Glutamatergic neuron (in vitro differentiated cells): ENCODE data around the gene TAC1. TPM values are rescaled to one million over a fixed set of nuclear protein-coding genes. Genes with fewer than 3 reads are reported as not detected.

Source experiments
- DNase-seq: peaks from one replicate; pipeline ENCODE4 v3.0.0; 2022
- H3K27ac Mint-ChIP-seq: one replicate; pipeline ENCODE4 v1.8.0; 2020; ENCODE audit warnings: mild to moderate bottlenecking, mixed read lengths, inconsistent platforms; ENCODE audit not compliant: unreplicated experiment
- H3K27me3 Mint-ChIP-seq: one replicate; pipeline ENCODE4 v1.8.0; 2020; ENCODE audit warnings: mild to moderate bottlenecking, moderate library complexity, mixed read lengths, inconsistent platforms; ENCODE audit not compliant: unreplicated experiment
- H3K36me3 Mint-ChIP-seq: one replicate; pipeline ENCODE4 v1.8.0; 2020; ENCODE audit warnings: mild to moderate bottlenecking, mixed read lengths, inconsistent platforms; ENCODE audit not compliant: unreplicated experiment
- H3K4me1 Mint-ChIP-seq: one replicate; pipeline ENCODE4 v1.8.0; 2020; ENCODE audit warnings: mild to moderate bottlenecking, low read depth, mixed read lengths, inconsistent platforms; ENCODE audit not compliant: unreplicated experiment
- H3K4me3 Mint-ChIP-seq: one replicate; pipeline ENCODE4 v1.8.0; 2020; ENCODE audit warnings: mild to moderate bottlenecking, mixed read lengths, inconsistent platforms; ENCODE audit not compliant: unreplicated experiment
- H3K9me3 Mint-ChIP-seq: one replicate; pipeline ENCODE4 v1.8.0; 2020; ENCODE audit warnings: mild to moderate bottlenecking, moderate library complexity, mixed read lengths, inconsistent platforms; ENCODE audit not compliant: unreplicated experiment
- CTCF ChIP-seq: fragments of 200-600 bp; sonication (generic); IDR thresholded peaks from one replicate; pipeline ENCODE4 v1.5.0; 2021; ENCODE audit not compliant: partially characterized antibody, unreplicated experiment
- total RNA-seq: library from RNA; stranded (reverse); fragmentation: NEBNext Ultra II Directional; extraction: Animal tissue kit (Norgen Biotek cat#: 25700); gene quantifications from one replicate; pipeline ENCODE4 v1.2.1, GENCODE V29; 2021; ENCODE audit not compliant: unreplicated experiment

Gene TAC1
- total RNA-seq, 1 donor from 2014 or later = 12.1 TPM

- Mint-ChIP-seq H3K27me3 (no peaks in the 10 kb centered on the region), H3K9me3 (no peaks in the 10 kb centered on the region), H3K4me3 (no peak overlapping the region), H3K4me1 (no peaks in the 10 kb centered on the region), H3K27ac (no peak overlapping the region), H3K36me3 (no peaks in the 10 kb centered on the region)
- no peak for TF ChIP-seq CTCF
- no peak for DNase-seq
Observed at GRCh38 chr7:97722386-97722785, 9.5 kb upstream of the TAC1 start.

- Mint-ChIP-seq H3K4me1 (peaks cover 12% of the 10 kb centered on the region), H3K27ac (peak overlapping the region; percentile 16), H3K36me3 (no peaks in the 10 kb centered on the region), H3K9me3 (peaks cover 6% of the 10 kb centered on the region), H3K27me3 (peaks cover 14% of the 10 kb centered on the region), H3K4me3 (peak overlapping the region; percentile 84)
- no peak for TF ChIP-seq CTCF
- peak; percentile 19 for DNase-seq
Observed at GRCh38 chr7:97732565-97733275, 834 bp downstream of the TAC1 start.

- Mint-ChIP-seq H3K4me3 (peak overlapping the region; percentile 94), H3K36me3 (no peaks in the 10 kb centered on the region), H3K4me1 (peaks cover 12% of the 10 kb centered on the region), H3K9me3 (peaks cover 6% of the 10 kb centered on the region), H3K27me3 (peaks cover 14% of the 10 kb centered on the region), H3K27ac (peak overlapping the region; percentile 75)
- peak; percentile 61 for DNase-seq
- no peak for TF ChIP-seq CTCF
Observed at GRCh38 chr7:97733276-97734161, 1.6 kb downstream of the TAC1 start.

- peaks cover 14% of the 10 kb centered on the region for H3K27me3 Mint-ChIP-seq
- no peak for DNase-seq
- peak overlapping the region; percentile 94 for H3K4me3 Mint-ChIP-seq
- H3K4me1 Mint-ChIP-seq = peaks cover 12% of the 10 kb centered on the region
- TF ChIP-seq CTCF = no peak
- H3K36me3 Mint-ChIP-seq = no peaks in the 10 kb centered on the region
- peaks cover 6% of the 10 kb centered on the region for H3K9me3 Mint-ChIP-seq
- H3K27ac Mint-ChIP-seq = no peak overlapping the region
Observed at GRCh38 chr7:97734255-97734654, 2.4 kb downstream of the TAC1 start.

GRCh38 chr7:97735075-97735474 is 3.2 kb downstream of the TAC1 start:
- peaks cover 6% of the 10 kb centered on the region for H3K9me3 Mint-ChIP-seq
- H3K27ac Mint-ChIP-seq = no peak overlapping the region
- H3K4me1 Mint-ChIP-seq = peaks cover 12% of the 10 kb centered on the region
- H3K27me3 Mint-ChIP-seq = peaks cover 14% of the 10 kb centered on the region
- no peak for TF ChIP-seq CTCF
- no peaks in the 10 kb centered on the region for H3K36me3 Mint-ChIP-seq
- no peak for DNase-seq
- H3K4me3 Mint-ChIP-seq = no peak overlapping the region
